DMS53 treated with DMSO at 0.1 percent for 48 hours (cell line): Measurements from ENCODE around the gene DDX19B.
"Not testable (repeated sequence)": the region's sequence is repeated elsewhere in the genome, so short reads cannot be mapped to it uniquely, and the experiment has no call there.

ENCODE experiments used
- DNase-seq: peaks from one replicate; lab custom pipeline; 2025; ENCODE audit not compliant: unreplicated experiment; lab: John Stamatoyannopoulos, UW

Gene DDX19B

GRCh38 chr16:70298988-70299938 lies at the start of gene DDX19B:
DDX19B (plus strand) TSS chr16:70299186; CDS start chr16:70299298, 112 bp downstream.
- DNase-seq: peak; percentile 75

- DNase-seq: not testable (repeated sequence)
Measured at GRCh38 chr16:70249697-70250096, 49.3 kb upstream of the DDX19B start.

GRCh38 chr16:70250748-70251628 lies 48.0 kb upstream of the DDX19B start:
- no peak for DNase-seq

GRCh38 chr16:70251629-70252354 lies 47.2 kb upstream of the DDX19B start, which contains the start of gene EXOSC6:
EXOSC6 (minus strand) TSS chr16:70251940; CDS start chr16:70251900, 40 bp downstream.
- DNase-seq: peak; percentile 84

GRCh38 chr16:70252355-70252988 lies 46.5 kb upstream of the DDX19B start:
- DNase-seq: no peak

- no peak for DNase-seq
Measured at GRCh38 chr16:70253291-70254106, 45.5 kb upstream of the DDX19B start.

- DNase-seq: no peak
Measured at GRCh38 chr16:70254180-70254964, 44.6 kb upstream of the DDX19B start.

- no peak for DNase-seq
Measured at GRCh38 chr16:70254965-70255286, 44.1 kb upstream of the DDX19B start.

- DNase-seq: no peak
Measured at GRCh38 chr16:70255574-70255973, 43.4 kb upstream of the DDX19B start.

- no peak for DNase-seq
Measured at GRCh38 chr16:70257391-70257790, 41.6 kb upstream of the DDX19B start.

GRCh38 chr16:70258065-70258464 lies 40.9 kb upstream of the DDX19B start:
- DNase-seq: no peak

- no peak for DNase-seq
Measured at GRCh38 chr16:70258946-70259345, 40.0 kb upstream of the DDX19B start.

- not testable (repeated sequence) for DNase-seq
Measured at GRCh38 chr16:70259903-70260302, 39.1 kb upstream of the DDX19B start.

- no peak for DNase-seq
Measured at GRCh38 chr16:70267516-70267915, 31.5 kb upstream of the DDX19B start.

- not testable (repeated sequence) for DNase-seq
Measured at GRCh38 chr16:70267922-70268321, 31.1 kb upstream of the DDX19B start.

GRCh38 chr16:70269471-70269870 lies 29.5 kb upstream of the DDX19B start:
- DNase-seq: no peak

- no peak for DNase-seq
Measured at GRCh38 chr16:70270176-70270575, 28.8 kb upstream of the DDX19B start.

GRCh38 chr16:70271696-70272095 lies 27.3 kb upstream of the DDX19B start:
- no peak for DNase-seq

- no peak for DNase-seq
Measured at GRCh38 chr16:70276392-70276791, 22.6 kb upstream of the DDX19B start.
